ENCODE data around the gene NPPB. TPM values are rescaled to one million over a fixed set of nuclear protein-coding genes. Genes with fewer than 3 reads are reported as not detected.

Gene NPPB
- total and polyA plus RNA-seq, 7 donors, result 2.0 to 8.4 TPM; not detected in 5

DNA sequence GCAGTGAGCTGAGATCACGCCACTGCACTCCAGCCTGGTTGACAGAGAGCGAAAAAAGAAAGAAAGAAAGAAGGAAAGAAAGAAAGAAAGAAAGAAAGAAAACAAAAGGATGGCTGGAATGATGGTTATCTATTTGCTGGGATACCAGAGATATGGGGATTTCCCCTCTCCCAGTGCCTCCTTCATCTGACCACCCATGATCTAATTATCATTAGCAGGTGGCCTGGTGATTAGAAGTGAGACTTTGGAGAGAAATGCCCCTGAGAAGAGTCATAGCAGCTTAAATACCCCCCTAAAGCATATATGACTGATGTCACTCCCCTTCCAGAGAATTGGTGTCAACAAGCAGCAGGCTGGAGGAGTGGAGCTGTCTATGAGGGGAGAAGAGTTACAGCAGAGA lies 1.3 kb upstream of the NPPB start:
- H3K9me3 ChIP-seq, result no peaks in the 10 kb centered on the region
- H3K4me3 ChIP-seq, result no peak overlapping the region
- no peak for DNase-seq
- H3K4me1 ChIP-seq, result peaks cover 0 to 6% (median 3%) of the 10 kb centered on the region in 4 donors
- intact Hi-C loops (cut with DNase I), result no loop called here
- peaks cover 17 to 57% (median 31%) of the 10 kb centered on the region in 3 donors for H3K27me3 ChIP-seq
- H3K27ac ChIP-seq, result no peak overlapping the region
- 60 to 64% methylated on average over 2 of the region's 2 CpGs for WGBS, 2 donors
- no peak for TF ChIP-seq CTCF (IDR thresholded peaks at IDR 0.05)
- no peak for TF ChIP-seq EP300 (IDR thresholded peaks at IDR 0.05)
- no peak for TF ChIP-seq POLR2A (IDR thresholded peaks at IDR 0.05)
- TF ChIP-seq POLR2AphosphoS5 (IDR thresholded peaks at IDR 0.05), result no peak
- no peaks in the 10 kb centered on the region for H3K36me3 ChIP-seq

GRCh38 chr1:11858968-11859871 lies 475 bp upstream of the NPPB start:
- Histone ChIP-seq H3K4me1 (peaks cover 0 to 6% (median 3%) of the 10 kb centered on the region in 4 donors), H3K27ac (no peak overlapping the region), H3K9me3 (no peaks in the 10 kb centered on the region), H3K4me3 (no peak overlapping the region), H3K27me3 (peaks cover 17 to 64% (median 31%) of the 10 kb centered on the region in 3 donors), H3K36me3 (no peaks in the 10 kb centered on the region)
- no peak for TF ChIP-seq POLR2AphosphoS5 (IDR thresholded peaks at IDR 0.05)
- TF ChIP-seq CTCF (IDR thresholded peaks at IDR 0.05), result peak in 1 of 4 experiments; percentile 28
- WGBS, 2 donors, result 6 to 7% methylated on average over 53 of the region's 53 CpGs
- intact Hi-C loops (cut with DNase I), result no loop called here
- no peak for DNase-seq

DNA sequence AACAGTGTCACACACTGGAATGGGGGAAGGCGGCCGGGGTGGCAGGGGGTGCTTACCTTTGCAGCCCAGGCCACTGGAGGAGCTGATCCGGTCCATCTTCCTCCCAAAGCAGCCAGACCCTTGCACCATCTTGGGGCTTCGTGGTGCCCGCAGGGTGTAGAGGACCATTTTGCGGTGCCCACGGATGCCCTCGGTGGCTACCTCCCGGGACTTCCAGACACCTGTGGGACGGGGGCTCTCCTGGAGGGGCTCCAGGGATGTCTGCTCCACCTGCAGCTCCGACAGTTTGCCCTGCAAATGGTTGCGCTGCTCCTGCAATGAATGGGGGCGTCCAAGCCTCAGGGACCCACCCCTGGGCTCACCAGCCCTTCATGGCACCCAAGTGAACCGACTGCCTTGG lies 587 bp downstream of the NPPB start:
- Histone ChIP-seq H3K9me3 (no peaks in the 10 kb centered on the region), H3K27ac (no peak overlapping the region), H3K4me1 (peaks cover 0 to 6% (median 3%) of the 10 kb centered on the region in 4 donors), H3K27me3 (peaks cover 17 to 64% (median 31%) of the 10 kb centered on the region in 3 donors), H3K4me3 (no peak overlapping the region), H3K36me3 (no peaks in the 10 kb centered on the region)
- 82 to 84% methylated on average over 14 of the region's 14 CpGs for WGBS, 2 donors
- DNase-seq, result no peak
- TF ChIP-seq POLR2A (IDR thresholded peaks at IDR 0.05) (no peak), CTCF (IDR thresholded peaks at IDR 0.05) (no peak), POLR2AphosphoS5 (IDR thresholded peaks at IDR 0.05) (no peak), EP300 (IDR thresholded peaks at IDR 0.05) (no peak)
- intact Hi-C loops (cut with DNase I), result no loop called here

GRCh38 chr1:11857164-11857851 lies 1.4 kb downstream of the NPPB start:
- Histone ChIP-seq H3K4me3 (no peak overlapping the region), H3K27me3 (peaks cover 17 to 64% (median 31%) of the 10 kb centered on the region in 3 donors), H3K27ac (no peak overlapping the region), H3K9me3 (no peaks in the 10 kb centered on the region), H3K36me3 (no peaks in the 10 kb centered on the region), H3K4me1 (peaks cover 0 to 6% (median 3%) of the 10 kb centered on the region in 4 donors)
- DNase-seq, result no peak
- intact Hi-C loops (cut with DNase I), result no loop called here
- WGBS, 2 donors, result 27 to 34% methylated on average over 10 of the region's 10 CpGs
- TF ChIP-seq EP300 (IDR thresholded peaks at IDR 0.05), result no peak
- TF ChIP-seq POLR2A (IDR thresholded peaks at IDR 0.05), result no peak
- TF ChIP-seq POLR2AphosphoS5 (IDR thresholded peaks at IDR 0.05), result no peak
- no peak for TF ChIP-seq CTCF (IDR thresholded peaks at IDR 0.05)

Data from sigmoid colon (tissue), 7 donors.